H1 (cell line): Measurements from ENCODE around the gene RBM19.

Experiments
- CBX5 ChIP-seq: fragments of 300-800, 300-1000 bp; sonication (generic); IDR thresholded peaks from 2 replicates; pipeline ENCODE4 v1.7.1; 2016; ENCODE audit warnings: antibody characterized with exemption, low read length, low read depth
- CTCF ChIP-seq, 3 experiments: IDR thresholded peaks; 1 replicate in 2 of 3; 2 replicates in 1 of 3; pipeline versions ENCODE4 v1.5.1 to v1.6.1; 2011; ENCODE audit warnings: low read length in 3 of 3, mild to moderate bottlenecking in 3 of 3, inconsistent platforms in 2 of 3, low read depth in 1 of 3, moderate library complexity in 1 of 3; ENCODE audit not compliant: insufficient read depth in 1 of 3; ENCODE audit errors: control extremely low read depth in 1 of 3
- EGR1 ChIP-seq: IDR thresholded peaks from 2 replicates; pipeline ENCODE4 v1.6.1; 2011; ENCODE audit warnings: low read depth, low read length, borderline replicate concordance
- EP300 ChIP-seq, 2 experiments: IDR thresholded peaks; 1 replicate in 1 of 2; 2 replicates in 1 of 2; pipeline ENCODE4 v1.6.1; 2011 to 2012; ENCODE audit warnings: low read depth in 2 of 2, low read length in 2 of 2, mild to moderate bottlenecking in 2 of 2, borderline replicate concordance in 1 of 2, inconsistent platforms in 1 of 2, moderate library complexity in 1 of 2
- EZH2 ChIP-seq: fragments of 200-600 bp; sonication (generic); IDR thresholded peaks from 2 replicates; pipeline ENCODE4 v1.7.1; 2012; ENCODE audit warnings: low read depth, mild to moderate bottlenecking, moderate library complexity, low read length, inconsistent platforms; ENCODE audit not compliant: severe bottlenecking
- JUND ChIP-seq: IDR thresholded peaks from 2 replicates; pipeline ENCODE4 v1.6.1; 2011; ENCODE audit warnings: mild to moderate bottlenecking, improper control_type of control experiment, low read length
- POLR2A ChIP-seq, 2 experiments: IDR thresholded peaks; 1 replicate in 1 of 2; 2 replicates in 1 of 2; pipeline ENCODE4 v1.6.1; 2011; ENCODE audit warnings: low read depth in 2 of 2, low read length in 2 of 2, mild to moderate bottlenecking in 2 of 2; ENCODE audit errors: control extremely low read depth in 1 of 2
- RAD21 ChIP-seq, 2 experiments: IDR thresholded peaks in 1 of 2; conservative IDR thresholded peaks in 1 of 2; 2 replicates each; pipeline ENCODE4 v1.6.1; 2011; ENCODE audit warnings: low read depth in 2 of 2, low read length in 2 of 2, improper control_type of control experiment in 1 of 2, inconsistent platforms in 1 of 2, mild to moderate bottlenecking in 1 of 2, moderate library complexity in 1 of 2
- TF ChIP-seq, protein P1 (sequence below): IDR thresholded peaks from 2 replicates; pipeline ENCODE4 v1.6.1; 2011; ENCODE audit warnings: low read depth, mild to moderate bottlenecking, low read length; ENCODE audit not compliant: insufficient read depth

DNA sequence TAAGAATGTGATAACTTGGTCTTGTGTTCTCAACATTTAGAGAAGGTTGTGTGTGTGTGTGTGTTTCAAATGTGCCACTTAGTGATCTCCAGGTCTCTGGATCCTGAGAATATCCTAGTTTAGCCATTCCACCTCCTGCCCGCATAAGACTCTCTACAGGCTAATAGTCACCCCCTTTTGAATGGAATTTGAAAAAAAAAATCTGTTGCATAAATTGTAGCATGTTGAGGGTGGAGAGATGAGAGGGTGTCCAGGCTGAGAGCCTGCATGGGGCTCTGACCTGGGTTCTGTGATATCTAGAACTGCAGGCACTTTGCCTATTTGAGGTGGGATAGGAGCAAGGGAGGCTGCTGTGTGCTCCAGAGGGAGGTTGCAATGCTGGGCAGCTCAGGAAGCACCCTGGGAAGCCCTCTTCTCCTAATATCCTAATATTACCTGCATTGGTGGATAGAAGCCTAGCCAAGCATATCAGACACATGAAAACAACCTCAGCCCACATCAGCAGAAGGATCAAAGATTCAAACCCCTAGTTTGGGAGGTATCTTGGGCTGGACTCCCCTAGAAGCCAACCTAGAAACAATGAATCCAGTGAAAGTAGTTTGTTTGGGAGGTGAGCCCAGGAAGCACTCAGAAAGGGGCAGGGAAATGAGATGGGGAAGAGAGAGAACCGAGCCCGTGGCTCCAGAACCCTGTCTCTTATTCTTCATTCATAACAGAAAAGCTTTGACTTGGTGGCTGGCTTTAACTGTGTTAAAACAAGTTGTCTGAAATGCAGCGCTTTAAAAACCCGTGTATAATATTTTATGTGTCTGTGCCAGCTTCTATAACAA lies 35.6 kb upstream of the RBM19 start:
- TF ChIP-seq POLR2A (IDR thresholded peaks at IDR 0.05; ENCODE audit: control extremely low read depth in 1 of 2, low read depth in 2 of 2, low read length in 2 of 2), result no peak
- no peak for TF ChIP-seq CBX5
- TF ChIP-seq EGR1, result no peak
- TF ChIP-seq, protein P1, sequence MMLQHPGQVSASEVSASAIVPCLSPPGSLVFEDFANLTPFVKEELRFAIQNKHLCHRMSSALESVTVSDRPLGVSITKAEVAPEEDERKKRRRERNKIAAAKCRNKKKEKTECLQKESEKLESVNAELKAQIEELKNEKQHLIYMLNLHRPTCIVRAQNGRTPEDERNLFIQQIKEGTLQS, result no peak
- no peak for TF ChIP-seq CTCF (IDR thresholded peaks at IDR 0.05; ENCODE audit: control extremely low read depth in 1 of 3, insufficient read depth in 1 of 3, low read depth in 1 of 3, low read length in 3 of 3)
- no peak for TF ChIP-seq EZH2
- no peak for TF ChIP-seq JUND
- TF ChIP-seq RAD21 (IDR thresholded peaks at IDR 0.05 in 1 of 2, conservative IDR thresholded peaks at IDR 0.05 in 1 of 2; ENCODE audit: low read depth in 2 of 2, low read length in 2 of 2), result no peak
- TF ChIP-seq EP300 (IDR thresholded peaks at IDR 0.05; ENCODE audit: borderline replicate concordance in 1 of 2, low read depth in 2 of 2, low read length in 2 of 2), result no peak
